Activated CD4-positive, CD25-positive, alpha-beta regulatory T cell treated with anti-CD3 and anti-CD28 coated beads, Interleukin-2, amount 50 U/mL, for 16 hours (primary cell): Measurements from ENCODE around the gene GIN1.

Experiments
- DNase-seq: peaks from one replicate; pipeline ENCODE4 v3.0.0-alpha.2; 2020; ENCODE audit warnings: low read depth, low spot score

The GIN1 gene

GRCh38 chr5:103036601-103037000, 83.3 kb downstream of the GIN1 start:
- DNase-seq, result no peak
